ENCODE results near the gene MBNL2. TPM values are rescaled to one million over a fixed set of nuclear protein-coding genes. Genes with fewer than 3 reads are reported as not detected.

Gene MBNL2
- total and polyA plus RNA-seq, 2 of the 13 experiments (the other 11 are each of a cell fraction or from before 2014, with no cell fraction given) = 30.8 to 59.0 TPM

- TF ChIP-seq HMGA1 (CRISPR knock-in tag; conservative IDR thresholded peaks at IDR 0.05) (no peak), ZNF296 (CRISPR knock-in tag; conservative IDR thresholded peaks at IDR 0.05) (no peak), ZNF24 (IDR thresholded peaks at IDR 0.05) (no peak), ZNF326 (CRISPR knock-in tag; IDR thresholded peaks at IDR 0.05; ENCODE audit: borderline replicate concordance) (no peak), MEIS1 (CRISPR knock-in tag; IDR thresholded peaks at IDR 0.05; ENCODE audit: borderline replicate concordance) (no peak), IRF9 (CRISPR knock-in tag; IDR thresholded peaks at IDR 0.05; ENCODE audit: borderline replicate concordance) (no peak), PBX2 (CRISPR knock-in tag; IDR thresholded peaks at IDR 0.05) (no peak), ELF3 (CRISPR knock-in tag; IDR thresholded peaks at IDR 0.05) (peak; percentile 91), RNF2 (conservative IDR thresholded peaks at IDR 0.05; ENCODE audit: low read depth) (no peak)
- TF ChIP-seq, protein P1, sequence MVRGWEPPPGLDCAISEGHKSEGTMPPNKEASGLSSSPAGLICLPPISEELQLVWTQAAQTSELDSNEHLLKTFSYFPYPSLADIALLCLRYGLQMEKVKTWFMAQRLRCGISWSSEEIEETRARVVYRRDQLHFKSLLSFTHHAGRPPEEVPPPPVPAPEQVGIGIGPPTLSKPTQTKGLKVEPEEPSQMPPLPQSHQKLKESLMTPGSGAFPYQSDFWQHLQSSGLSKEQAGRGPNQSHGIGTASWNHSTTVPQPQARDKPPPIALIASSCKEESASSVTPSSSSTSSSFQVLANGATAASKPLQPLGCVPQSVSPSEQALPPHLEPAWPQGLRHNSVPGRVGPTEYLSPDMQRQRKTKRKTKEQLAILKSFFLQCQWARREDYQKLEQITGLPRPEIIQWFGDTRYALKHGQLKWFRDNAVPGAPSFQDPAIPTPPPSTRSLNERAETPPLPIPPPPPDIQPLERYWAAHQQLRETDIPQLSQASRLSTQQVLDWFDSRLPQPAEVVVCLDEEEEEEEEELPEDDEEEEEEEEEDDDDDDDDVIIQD (CRISPR knock-in tag; IDR thresholded peaks at IDR 0.05; ENCODE audit: low read depth) = peak; percentile 19; the same call in 1 of the 2 replicates
- TF ChIP-seq, protein P2, sequence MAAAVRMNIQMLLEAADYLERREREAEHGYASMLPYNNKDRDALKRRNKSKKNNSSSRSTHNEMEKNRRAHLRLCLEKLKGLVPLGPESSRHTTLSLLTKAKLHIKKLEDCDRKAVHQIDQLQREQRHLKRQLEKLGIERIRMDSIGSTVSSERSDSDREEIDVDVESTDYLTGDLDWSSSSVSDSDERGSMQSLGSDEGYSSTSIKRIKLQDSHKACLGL (CRISPR knock-in tag; IDR thresholded peaks at IDR 0.05) = no peak
- TF ChIP-seq, protein P3, sequence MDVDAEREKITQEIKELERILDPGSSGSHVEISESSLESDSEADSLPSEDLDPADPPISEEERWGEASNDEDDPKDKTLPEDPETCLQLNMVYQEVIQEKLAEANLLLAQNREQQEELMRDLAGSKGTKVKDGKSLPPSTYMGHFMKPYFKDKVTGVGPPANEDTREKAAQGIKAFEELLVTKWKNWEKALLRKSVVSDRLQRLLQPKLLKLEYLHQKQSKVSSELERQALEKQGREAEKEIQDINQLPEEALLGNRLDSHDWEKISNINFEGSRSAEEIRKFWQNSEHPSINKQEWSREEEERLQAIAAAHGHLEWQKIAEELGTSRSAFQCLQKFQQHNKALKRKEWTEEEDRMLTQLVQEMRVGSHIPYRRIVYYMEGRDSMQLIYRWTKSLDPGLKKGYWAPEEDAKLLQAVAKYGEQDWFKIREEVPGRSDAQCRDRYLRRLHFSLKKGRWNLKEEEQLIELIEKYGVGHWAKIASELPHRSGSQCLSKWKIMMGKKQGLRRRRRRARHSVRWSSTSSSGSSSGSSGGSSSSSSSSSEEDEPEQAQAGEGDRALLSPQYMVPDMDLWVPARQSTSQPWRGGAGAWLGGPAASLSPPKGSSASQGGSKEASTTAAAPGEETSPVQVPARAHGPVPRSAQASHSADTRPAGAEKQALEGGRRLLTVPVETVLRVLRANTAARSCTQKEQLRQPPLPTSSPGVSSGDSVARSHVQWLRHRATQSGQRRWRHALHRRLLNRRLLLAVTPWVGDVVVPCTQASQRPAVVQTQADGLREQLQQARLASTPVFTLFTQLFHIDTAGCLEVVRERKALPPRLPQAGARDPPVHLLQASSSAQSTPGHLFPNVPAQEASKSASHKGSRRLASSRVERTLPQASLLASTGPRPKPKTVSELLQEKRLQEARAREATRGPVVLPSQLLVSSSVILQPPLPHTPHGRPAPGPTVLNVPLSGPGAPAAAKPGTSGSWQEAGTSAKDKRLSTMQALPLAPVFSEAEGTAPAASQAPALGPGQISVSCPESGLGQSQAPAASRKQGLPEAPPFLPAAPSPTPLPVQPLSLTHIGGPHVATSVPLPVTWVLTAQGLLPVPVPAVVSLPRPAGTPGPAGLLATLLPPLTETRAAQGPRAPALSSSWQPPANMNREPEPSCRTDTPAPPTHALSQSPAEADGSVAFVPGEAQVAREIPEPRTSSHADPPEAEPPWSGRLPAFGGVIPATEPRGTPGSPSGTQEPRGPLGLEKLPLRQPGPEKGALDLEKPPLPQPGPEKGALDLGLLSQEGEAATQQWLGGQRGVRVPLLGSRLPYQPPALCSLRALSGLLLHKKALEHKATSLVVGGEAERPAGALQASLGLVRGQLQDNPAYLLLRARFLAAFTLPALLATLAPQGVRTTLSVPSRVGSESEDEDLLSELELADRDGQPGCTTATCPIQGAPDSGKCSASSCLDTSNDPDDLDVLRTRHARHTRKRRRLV (CRISPR knock-in tag; IDR thresholded peaks at IDR 0.05) = no peak
- TF ChIP-seq, protein P4, sequence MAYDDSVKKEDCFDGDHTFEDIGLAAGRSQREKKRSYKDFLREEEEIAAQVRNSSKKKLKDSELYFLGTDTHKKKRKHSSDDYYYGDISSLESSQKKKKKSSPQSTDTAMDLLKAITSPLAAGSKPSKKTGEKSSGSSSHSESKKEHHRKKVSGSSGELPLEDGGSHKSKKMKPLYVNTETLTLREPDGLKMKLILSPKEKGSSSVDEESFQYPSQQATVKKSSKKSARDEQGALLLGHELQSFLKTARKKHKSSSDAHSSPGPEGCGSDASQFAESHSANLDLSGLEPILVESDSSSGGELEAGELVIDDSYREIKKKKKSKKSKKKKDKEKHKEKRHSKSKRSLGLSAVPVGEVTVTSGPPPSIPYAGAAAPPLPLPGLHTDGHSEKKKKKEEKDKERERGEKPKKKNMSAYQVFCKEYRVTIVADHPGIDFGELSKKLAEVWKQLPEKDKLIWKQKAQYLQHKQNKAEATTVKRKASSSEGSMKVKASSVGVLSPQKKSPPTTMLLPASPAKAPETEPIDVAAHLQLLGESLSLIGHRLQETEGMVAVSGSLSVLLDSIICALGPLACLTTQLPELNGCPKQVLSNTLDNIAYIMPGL (CRISPR knock-in tag; IDR thresholded peaks at IDR 0.05; ENCODE audit: borderline replicate concordance in 1 of 2, low read depth in 1 of 2) = no peak
- TF ChIP-seq, protein P5, sequence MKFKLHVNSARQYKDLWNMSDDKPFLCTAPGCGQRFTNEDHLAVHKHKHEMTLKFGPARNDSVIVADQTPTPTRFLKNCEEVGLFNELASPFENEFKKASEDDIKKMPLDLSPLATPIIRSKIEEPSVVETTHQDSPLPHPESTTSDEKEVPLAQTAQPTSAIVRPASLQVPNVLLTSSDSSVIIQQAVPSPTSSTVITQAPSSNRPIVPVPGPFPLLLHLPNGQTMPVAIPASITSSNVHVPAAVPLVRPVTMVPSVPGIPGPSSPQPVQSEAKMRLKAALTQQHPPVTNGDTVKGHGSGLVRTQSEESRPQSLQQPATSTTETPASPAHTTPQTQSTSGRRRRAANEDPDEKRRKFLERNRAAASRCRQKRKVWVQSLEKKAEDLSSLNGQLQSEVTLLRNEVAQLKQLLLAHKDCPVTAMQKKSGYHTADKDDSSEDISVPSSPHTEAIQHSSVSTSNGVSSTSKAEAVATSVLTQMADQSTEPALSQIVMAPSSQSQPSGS (CRISPR knock-in tag; IDR thresholded peaks at IDR 0.05) = peak; percentile 73
Measured at GRCh38 chr13:97274829-97275649, 52.9 kb downstream of the MBNL2 start (continued).
